OCI-LY1 (cell line): ENCODE data around the gene CENPO.

Experiments
- EZH2 ChIP-seq: fragments of 200-600 bp; sonication (generic), shearing (Covaris generic); IDR thresholded peaks from 2 replicates; pipeline ENCODE4 v1.8.0; 2017; ENCODE audit warnings: borderline replicate concordance, mixed run types, mild to moderate bottlenecking, antibody characterized with exemption, low read length, moderate library complexity, mixed read lengths
- TF ChIP-seq, protein P1 (sequence below): fragments of 200-600 bp; sonication (generic), shearing (Covaris generic); IDR thresholded peaks from 2 replicates; pipeline ENCODE4 v1.5.1; 2017; ENCODE audit warnings: mild to moderate bottlenecking, antibody characterized with exemption, low read length, moderate library complexity, mixed read lengths

DNA sequence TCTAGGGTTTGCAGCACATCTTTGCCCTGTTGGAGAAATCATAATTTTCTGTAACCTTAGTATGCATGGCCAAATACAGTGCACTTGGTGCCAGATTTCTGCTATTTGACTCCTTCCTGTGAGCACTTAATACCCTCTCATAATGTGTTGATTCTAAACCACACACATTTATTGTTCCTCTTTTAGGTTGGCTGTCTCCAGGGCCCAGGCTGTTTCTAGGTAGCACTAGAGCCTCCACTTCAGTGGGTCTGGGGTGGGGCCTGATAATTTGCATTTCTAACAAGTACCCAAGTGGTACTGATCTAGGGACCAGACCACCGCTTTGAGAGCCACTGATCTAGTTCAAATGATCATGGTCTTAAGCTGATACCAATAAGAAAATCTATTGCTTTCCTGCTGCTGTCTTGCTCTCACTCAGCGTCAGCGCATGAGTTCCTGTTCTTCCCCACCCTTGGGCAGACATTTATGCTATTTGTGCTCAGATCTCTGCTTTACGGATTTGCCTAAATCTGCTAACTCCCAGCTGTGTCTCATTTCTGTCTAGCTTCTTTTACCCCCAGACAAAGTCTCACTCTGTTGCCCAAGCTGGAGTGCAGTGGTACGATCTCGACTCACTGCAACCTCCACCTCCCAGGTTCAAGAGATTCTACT lies 7.4 kb upstream of the CENPO start:
- TF ChIP-seq, protein P1, sequence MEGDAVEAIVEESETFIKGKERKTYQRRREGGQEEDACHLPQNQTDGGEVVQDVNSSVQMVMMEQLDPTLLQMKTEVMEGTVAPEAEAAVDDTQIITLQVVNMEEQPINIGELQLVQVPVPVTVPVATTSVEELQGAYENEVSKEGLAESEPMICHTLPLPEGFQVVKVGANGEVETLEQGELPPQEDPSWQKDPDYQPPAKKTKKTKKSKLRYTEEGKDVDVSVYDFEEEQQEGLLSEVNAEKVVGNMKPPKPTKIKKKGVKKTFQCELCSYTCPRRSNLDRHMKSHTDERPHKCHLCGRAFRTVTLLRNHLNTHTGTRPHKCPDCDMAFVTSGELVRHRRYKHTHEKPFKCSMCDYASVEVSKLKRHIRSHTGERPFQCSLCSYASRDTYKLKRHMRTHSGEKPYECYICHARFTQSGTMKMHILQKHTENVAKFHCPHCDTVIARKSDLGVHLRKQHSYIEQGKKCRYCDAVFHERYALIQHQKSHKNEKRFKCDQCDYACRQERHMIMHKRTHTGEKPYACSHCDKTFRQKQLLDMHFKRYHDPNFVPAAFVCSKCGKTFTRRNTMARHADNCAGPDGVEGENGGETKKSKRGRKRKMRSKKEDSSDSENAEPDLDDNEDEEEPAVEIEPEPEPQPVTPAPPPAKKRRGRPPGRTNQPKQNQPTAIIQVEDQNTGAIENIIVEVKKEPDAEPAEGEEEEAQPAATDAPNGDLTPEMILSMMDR: no peak
- TF ChIP-seq EZH2: no peak
